Left kidney (tissue), 1 donor: ENCODE measurements around the gene YIPF6. TPM values are rescaled to one million over a fixed set of nuclear protein-coding genes. Genes with fewer than 3 reads are reported as not detected.

Experiments used
- polyA plus RNA-seq: library from polyadenylated mRNA; unstranded; fragments of 120-200 nt; gene quantifications from one replicate; pipeline ENCODE4 v1.2.1, GENCODE V29; 2013; ENCODE audit not compliant: insufficient read length

The YIPF6 gene
- polyA plus RNA-seq, 1 donor = 58.1 TPM

Other genes with a start within 250 kb of the YIPF6 start
- 9.8 TPM for gene OPHN1, start 65.6 kb upstream of the YIPF6 start, polyA plus RNA-seq
- 17.4 TPM for gene STARD8, start 148.6 kb downstream of the YIPF6 start, polyA plus RNA-seq